Effector CD4-positive, alpha-beta T cell (primary cell): Measurements from ENCODE around the gene NCAPG.

ENCODE experiments used
- DNase-seq: peaks from one replicate; pipeline ENCODE4 v3.0.0-alpha.2; 2020
- total RNA-seq: gene quantifications from one replicate; lab custom pipeline; 2026; lab: John Stamatoyannopoulos, UW

Gene NCAPG, protein sequence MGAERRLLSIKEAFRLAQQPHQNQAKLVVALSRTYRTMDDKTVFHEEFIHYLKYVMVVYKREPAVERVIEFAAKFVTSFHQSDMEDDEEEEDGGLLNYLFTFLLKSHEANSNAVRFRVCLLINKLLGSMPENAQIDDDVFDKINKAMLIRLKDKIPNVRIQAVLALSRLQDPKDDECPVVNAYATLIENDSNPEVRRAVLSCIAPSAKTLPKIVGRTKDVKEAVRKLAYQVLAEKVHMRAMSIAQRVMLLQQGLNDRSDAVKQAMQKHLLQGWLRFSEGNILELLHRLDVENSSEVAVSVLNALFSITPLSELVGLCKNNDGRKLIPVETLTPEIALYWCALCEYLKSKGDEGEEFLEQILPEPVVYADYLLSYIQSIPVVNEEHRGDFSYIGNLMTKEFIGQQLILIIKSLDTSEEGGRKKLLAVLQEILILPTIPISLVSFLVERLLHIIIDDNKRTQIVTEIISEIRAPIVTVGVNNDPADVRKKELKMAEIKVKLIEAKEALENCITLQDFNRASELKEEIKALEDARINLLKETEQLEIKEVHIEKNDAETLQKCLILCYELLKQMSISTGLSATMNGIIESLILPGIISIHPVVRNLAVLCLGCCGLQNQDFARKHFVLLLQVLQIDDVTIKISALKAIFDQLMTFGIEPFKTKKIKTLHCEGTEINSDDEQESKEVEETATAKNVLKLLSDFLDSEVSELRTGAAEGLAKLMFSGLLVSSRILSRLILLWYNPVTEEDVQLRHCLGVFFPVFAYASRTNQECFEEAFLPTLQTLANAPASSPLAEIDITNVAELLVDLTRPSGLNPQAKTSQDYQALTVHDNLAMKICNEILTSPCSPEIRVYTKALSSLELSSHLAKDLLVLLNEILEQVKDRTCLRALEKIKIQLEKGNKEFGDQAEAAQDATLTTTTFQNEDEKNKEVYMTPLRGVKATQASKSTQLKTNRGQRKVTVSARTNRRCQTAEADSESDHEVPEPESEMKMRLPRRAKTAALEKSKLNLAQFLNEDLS
- total RNA-seq: 5.4 reads per million, percentile 21 among the genes with 10 or more reads in this experiment

DNA sequence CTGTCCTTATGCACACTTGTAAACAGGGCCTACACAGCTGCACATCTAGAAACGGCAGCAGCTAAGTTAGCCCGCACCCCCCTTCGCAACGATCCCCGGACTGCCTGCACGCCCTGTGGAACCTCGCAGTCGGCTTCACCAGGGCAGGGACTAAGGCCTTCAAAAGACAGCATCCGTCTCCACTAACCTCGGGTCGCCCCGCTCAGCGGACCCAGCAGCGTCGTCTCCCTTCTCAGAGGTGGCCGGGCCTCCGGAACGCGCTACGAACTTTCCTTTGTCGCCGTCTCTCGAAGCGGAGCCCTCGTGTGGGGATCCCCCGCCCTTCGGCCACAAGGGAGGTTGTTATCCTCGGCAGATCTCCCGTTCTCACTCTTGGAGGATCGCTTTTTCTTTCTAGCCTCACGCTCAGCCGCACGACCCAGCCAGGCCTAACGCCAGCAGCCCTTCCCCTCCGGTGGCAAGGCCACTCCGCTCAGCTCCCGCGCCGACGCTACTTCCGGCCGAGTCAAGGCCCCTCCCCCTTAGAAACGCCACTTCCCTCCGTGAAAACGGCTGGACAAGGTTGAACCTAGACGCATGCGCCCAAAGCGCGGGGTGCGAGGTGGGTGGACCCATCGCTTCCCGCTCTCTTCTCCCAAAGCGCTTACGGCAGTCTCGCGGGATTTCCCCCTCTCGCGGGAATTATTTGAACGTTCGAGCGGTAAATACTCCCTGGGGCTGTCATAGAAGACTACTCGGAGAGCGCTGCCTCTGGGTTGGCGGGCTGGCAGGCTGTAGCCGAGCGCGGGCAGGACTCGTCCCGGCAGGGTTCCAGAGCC, at the start of gene NCAPG, which contains the start of gene DCAF16:
NCAPG (plus strand) TSS at position 720 of the 818 bp plus-strand sequence. CDS start 99 bp downstream, outside the sequence.
DCAF16 (minus strand) TSS at position 498 of the 818 bp plus-strand sequence. CDS start 6,616 bp downstream, outside the sequence.
- peak; percentile 97 for DNase-seq

DNA sequence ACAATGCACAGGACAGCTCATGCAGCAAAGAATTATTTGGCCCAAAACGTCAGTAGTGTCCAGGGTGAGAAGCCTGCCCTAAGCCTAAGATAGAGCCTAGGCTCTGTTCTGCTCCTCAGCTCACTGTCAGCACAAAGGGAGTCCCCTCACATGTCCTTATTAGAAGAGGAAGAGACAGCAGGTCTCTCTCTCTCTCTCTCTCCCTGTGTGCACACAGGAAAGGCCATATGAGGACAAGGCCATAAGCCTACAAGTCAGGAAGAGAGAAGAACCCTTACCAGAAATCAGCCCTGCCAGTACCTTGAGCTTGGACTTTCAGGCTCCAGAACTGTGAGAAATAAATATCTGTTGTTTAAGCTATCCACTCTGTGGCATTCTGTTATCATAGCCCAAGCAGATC, 49.7 kb upstream of the NCAPG start:
- no peak for DNase-seq

DNA sequence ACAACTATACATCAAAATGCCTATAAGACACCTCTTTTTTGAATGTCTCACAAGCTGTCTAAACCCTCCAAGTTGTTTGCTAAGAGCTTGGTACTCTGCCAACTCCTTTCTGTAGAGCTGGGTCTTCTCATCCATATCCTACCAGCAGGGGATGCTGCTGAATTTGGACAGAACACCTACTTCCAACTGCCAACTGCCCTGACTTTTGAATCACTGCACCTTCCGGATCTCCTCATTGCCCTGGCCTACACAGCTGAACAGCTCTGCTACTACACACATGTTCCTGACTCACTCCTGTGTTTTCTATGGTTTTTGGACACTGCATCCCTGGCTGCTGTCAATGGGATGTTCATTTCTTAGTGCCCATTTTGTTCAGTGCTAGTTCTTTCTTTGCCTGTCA, 48.1 kb upstream of the NCAPG start:
- no peak for DNase-seq

DNA sequence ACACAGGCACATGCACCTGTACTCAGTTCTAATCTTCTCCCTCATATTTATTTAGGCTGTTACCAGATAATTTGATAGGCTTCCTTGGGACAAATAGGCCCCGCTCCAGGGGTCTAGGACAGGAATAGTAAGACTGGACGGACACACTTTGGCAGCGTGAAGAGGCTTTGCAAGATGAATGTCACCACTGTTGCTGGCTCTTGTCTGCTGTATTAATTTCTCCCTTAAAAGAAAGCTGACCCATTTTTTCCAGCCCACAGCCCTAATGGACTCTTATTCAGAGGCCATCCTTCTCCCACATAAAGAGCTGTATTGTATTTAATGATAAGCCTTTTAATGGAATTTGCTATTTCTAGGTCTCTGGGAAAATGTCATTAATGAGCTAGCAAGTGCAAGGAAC, 47.4 kb upstream of the NCAPG start:
- DNase-seq: no peak

DNA sequence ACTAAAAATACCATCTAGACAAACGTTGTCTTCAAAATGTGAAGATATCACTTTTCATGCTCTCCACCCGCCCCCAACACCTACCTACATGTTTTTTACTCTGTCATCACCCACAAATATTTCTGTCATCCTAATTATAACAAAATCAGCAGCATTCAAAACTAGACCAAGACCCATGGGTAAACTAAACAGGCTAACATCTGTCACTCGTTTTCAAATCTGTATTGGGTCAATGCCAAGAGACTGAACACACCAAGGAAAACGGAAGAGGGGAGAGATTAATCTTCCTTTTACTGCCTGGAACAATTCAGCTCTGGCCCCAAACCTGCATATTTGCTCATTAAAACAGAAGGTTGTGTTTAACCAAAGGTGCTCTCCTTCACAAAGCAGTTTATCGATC, 46.8 kb upstream of the NCAPG start:
- DNase-seq: no peak

DNA sequence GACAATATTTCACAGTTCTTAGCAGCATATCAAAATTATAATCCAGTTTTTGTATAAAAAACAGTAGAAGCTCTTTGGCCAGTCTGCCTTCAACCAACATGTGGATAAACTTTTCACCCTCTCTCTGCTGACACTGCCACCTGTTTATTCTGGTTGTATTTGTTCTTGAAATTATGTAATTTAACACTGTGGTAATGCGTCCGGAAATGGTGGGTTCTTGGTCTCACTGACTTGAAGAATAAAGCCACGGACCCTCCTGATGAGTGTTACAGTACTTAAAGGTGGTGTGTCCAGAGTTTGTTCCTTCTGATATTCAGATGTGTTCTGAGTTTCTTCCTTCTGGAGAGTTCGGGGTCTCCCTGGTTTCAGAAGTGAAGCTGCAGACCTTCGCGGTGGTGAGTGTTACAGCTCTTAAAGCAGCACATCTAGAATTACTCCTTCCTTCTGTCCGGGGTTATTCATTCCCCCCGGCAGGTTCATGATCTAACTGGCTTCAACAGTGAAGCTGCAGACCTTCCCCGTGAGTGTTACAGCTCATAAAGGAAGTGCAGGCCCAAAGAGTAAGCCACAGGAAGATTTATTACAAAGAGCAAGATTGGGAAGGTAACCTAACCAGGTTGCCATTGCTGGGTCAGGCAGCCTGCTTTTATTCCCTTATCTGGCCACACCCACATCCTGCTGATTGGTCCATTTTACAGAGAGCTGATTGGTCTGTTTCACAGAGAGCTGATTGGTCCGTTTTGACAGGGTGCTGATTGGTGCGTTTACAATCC, 45.1 kb upstream of the NCAPG start:
- no peak for DNase-seq

DNA sequence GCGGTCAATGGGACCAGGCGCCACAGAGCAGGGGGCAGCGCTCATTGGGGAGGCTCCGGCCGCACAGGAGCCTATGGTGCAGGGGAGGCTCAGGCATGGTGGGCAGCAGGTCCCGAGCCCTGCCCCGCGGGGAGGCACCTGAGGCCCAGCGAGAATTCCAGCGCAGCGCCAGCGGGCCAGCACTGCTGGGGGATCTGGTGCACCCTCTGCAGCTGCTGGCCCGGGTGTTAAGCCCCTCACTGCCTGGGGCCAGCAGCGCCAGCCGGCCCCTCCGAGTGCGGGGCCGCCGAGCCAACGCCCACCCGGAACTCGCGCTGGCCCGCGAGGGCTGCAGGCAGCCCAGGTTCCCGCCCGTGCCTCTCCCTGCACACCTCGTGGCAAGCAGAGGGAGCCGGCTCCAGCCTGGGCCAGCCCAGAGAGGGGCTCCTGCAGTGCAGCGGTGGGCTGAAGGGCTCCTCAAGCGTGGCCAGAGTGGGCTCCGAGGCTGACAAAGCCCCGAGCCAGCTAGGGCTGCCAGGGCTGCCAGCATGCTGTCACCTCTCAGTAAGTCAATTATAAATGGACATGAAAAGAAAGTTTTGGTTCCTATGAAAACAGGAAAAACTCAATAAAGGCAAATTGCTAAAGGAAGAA, 43.8 kb upstream of the NCAPG start:
- no peak for DNase-seq

DNA sequence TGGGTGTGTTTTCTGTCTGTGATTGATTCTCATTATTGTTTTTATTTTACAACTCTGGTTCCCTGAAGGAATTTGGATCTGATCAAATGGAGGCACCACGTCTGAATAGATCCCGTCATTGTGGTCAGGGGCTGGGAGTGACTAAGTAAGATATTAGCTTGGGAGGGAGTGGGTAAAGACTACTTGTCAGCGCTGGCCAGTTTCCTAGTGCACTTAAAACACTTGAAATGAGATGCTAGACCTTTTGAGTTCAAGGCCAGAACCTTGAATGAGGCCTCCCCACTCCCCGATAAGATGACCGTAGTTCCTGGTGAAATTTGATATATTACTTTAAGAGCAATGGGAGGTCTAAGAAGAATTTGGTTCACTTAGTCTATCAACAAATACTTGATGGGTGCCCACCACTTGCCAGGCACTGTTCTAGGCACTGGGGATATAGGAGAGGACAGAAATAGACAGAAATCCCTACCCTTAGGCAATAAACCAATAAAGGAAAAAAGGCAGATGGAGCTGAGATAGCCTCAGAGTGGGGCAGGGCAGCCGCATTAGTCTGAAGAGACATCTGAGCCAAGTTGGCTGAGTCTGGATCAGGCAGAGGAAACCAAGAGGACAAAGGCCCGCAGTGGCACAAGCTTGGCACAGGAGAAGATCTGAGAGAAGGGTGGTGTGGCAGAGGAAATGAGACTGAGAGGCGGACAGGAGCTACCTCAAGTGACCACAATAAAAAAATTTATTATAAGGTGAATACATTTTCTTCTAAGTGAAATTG, 41.2 kb upstream of the NCAPG start:
- DNase-seq: no peak

DNA sequence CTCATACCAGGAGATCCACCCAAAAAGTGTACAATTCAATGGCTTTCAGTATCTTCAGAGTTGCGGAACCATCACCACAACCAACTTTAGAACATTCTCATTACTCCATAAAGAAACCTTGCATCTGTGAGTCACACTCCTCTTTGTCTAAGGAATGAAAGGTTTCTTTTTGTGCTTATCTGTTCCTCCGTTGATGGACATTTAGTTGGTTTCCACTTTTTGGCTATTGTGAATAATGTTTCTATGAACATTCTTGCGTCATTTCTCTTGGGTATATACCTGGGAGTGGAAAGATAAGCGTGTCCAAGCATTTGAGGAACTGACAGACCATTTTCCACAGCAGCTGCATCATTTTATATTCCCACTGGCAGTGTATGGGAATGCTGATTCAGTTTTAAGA, 39.9 kb upstream of the NCAPG start:
- no peak for DNase-seq

DNA sequence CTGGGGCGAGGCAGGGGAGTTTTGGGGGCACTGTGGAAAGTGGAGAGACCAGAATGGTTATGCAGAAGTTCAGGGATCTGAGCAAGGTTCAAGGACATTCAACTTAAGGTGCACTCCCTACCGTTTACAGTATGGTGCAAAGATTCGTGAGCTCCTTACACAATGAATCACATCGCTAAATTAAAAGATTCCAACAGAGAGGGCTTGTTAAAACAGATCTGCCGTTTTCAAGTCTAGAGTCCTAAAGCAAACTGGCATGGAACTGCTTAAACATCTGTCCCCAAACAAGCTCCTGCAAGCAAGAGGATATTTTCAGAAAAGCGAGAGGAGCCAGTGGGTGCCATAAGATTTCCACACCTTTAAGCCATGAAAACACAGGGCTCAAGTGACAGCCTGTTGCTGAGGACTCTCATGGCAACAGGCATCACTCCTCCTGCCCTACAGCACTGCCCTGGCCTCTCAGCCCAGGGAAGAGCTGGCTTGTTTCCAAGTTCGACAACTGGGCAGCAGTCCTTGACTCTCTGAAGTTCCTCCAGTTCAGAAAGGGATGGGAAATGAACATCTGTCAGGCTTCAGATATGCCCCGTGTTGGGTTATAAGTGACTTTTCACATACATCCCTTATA, 39.4 kb upstream of the NCAPG start:
- no peak for DNase-seq

DNA sequence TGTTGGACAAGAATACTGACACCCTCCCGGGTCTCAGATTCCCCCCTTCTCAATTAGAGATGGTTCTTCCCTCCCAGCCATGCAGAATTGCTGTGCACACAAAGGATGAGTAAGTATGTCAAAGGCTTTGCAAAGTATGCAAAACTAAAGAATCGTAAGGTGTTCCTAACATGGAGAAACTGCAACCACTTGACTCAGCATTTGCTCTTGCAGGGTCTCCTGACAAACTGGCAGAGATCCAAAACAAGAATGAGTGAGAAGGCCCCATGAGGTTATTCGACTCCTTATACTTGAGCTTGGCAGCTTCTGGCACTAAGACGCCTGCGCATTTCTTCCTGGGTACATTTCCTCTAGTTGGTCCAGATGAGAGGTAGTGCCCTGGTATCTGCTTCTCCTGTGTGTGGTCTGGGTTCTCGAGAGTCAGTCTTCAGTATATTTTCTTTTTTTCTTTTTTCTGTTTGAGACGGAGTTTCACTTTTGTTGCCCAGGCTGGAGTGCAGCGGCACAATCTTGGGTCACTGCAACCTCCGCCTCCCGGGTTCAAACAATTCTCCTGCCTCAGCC, 37.6 kb upstream of the NCAPG start:
- DNase-seq: no peak

DNA sequence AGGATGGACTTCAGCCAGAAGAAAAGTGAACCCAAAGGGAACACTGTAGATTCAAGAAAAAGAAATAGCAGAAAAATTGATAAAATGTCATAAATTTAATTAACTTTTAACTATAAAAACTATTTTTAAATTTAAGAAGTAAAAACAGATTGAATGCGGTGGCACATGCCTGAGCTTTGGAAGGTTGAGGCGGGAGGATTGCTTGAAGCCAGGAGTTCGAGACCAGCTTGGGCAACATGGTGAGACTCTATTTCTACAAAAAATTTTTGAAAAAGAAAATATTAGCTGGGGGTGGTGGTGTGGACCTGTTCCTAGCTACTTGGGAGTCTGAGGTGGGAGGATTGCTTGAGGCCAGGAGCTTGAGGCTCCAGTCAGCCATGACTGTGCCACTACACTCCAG, 32.3 kb upstream of the NCAPG start:
- no peak for DNase-seq

DNA sequence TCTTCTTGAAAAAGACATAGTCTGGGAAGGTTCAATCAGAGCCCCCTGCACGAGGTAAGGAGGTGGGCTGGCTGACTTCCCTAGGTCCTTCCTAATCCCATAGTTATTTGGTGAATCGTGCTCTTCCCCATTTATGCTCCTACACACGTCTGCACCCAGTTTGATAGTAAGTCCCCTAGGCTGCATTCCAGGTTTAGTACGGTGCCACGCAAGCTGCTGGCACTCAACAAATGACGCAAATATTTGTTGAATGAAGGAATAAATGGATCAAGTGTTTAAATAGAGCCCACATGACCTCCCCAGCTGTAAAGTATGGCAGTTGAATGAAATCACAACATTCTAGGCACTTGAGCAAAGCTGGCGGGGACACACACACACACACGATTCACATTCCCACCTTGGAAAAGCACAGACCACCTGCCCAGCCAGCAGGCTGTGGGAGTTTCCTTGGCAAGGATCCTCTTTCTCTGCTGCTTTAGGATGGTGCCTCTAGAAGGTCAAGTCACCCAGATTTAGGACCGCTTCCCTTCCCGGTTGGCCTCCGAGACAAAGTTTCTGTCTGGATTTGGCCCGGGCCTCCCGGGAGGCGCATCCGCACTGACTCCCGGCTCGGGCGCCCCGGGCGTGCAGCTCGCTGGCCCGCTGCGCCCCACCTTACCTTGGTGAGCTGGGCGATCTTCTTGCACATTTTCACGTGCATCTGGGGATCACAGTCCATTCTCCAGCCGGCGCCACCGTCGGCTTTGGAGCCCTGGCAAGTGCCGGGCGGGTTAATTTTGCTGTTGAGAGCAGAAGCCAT, 30.1 kb upstream of the NCAPG start:
- DNase-seq: no peak

DNA sequence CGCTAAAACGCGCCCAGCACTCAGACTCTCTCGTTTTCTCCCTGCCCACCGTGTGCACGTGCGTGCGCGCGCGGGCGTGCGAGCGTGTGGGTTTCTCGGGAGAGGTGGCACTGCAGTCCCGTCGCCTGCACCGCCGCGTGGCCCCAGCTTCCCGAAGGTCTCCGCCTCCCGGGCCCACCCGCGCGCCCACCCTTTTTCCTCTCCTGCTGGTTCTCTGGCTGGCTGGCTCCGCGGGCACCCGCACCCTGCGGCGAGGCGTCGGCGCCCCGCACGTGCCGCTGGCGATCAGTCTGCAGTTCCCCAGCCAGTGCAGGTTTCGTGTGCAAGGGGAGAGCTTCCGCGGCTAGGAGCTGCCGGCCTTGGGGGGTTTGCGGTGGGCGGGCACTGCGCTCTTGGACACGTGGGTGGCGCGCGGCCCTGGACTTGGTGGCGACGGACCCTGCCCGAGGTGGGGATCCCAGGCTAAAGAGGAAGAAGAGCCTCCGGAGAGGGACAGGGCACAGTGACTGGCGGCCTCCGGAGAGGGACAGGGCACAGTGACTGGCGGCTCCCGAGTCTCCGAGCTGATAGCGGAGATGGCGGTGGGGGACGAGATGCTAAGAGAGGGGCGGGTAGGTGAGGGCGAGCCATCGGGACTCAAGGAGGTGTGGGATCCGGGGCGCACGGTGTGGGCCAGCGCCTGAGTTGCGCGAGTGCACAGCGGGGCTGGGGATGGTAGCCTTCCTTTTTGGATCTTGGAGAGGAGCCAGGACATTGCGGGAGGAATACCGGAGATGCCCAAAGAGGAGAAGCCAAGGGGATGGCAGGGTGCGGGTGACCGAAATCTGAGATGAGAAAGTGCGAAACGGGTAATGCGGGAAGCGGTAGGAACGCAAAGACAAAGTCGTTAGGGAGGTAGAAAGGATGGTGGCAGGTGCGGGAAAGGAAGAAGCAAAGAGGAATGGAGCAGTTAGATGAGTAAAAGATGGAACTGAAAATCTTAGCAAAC, 29.2 kb upstream of the NCAPG start, which contains the start of gene FAM184B:
FAM184B (minus strand) TSS at position 322 of the 988 bp plus-strand sequence. CDS start 322 bp downstream, outside the sequence.
- DNase-seq: no peak

DNA sequence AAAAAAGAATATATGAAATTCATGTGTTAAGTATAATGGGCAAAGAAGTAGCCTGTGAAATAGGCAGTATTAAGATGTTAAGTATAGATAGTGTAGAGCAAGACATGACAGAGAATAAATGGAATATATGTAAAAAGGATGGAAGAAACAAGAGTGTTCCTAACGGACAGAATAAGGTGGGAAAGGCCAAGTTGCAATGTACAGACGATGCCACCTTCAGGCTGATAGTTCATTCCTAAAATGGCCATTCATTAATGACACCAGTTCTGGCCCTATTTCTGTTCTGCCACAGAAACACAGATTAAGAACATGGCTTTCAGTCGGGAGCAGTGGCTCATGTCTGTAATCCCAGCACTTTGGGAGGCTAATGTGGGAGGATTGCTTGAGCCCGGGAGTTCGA, 24.9 kb upstream of the NCAPG start:
- no peak for DNase-seq

DNA sequence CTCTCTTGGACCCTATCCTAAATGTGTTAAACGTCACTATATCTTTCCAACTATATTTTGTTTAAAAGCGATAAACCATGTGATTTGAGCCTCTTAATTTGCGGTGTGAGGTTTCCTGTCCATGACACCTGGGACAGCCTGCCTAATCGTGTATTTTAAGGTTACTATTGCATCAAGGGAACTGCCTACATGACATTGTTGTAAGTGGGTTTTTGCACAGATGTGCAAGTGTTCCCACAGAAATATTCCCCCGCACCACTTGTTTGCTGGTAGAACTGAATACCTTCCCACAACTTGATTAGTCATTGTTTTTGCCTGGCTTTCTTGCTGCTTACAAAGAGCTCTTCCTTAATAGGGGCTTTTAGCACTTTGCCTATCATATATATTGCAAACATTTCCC, 24.2 kb upstream of the NCAPG start:
- no peak for DNase-seq

DNA sequence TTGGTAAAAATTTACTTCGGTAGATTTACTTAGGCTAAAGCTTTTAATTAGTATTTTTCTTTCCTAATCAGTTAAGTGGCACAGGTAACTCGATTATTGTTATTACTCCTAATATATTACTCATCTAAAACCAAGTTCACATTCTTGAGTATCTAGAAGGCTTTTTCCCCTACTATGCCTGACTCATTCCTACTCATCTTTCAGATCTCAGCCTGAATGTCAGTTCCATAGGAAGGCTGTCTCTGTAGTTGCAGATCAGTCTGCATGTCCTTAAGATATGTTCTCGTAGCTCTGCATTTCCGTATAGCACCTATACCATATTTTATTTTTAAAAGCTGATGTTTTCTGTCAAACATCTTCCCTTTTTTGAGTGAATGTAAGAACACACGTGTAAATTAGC, 23.5 kb upstream of the NCAPG start:
- no peak for DNase-seq
